ENCODE results near the gene CTNNA1.
"Not testable (repeated sequence)": the region's sequence is repeated elsewhere in the genome, so short reads cannot be mapped to it uniquely, and the experiment has no call there.

CTNNA1 gene

DNA sequence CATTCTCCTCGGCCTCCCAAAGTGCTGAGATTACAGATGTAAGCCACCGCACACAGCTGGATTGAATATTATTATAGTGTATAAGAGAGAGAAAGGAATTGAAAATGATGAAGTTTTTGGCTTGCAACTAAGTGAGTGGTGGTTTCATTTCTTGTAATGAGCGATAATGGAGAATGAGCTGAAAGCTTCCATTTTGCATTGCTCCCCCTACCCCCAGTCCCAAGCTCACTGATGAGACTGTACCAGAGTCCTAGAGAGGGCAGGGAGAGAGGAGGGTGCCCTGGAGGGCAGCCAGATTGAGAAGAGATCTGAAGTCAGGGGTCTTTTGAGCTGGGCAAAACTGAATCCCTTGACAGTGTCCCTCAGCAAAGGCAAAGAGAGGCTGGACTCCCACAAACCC is 38.5 kb upstream of the CTNNA1 start:
- POLR2A ChIA-PET, result no interaction called here
- TF ChIP-seq, protein P1, sequence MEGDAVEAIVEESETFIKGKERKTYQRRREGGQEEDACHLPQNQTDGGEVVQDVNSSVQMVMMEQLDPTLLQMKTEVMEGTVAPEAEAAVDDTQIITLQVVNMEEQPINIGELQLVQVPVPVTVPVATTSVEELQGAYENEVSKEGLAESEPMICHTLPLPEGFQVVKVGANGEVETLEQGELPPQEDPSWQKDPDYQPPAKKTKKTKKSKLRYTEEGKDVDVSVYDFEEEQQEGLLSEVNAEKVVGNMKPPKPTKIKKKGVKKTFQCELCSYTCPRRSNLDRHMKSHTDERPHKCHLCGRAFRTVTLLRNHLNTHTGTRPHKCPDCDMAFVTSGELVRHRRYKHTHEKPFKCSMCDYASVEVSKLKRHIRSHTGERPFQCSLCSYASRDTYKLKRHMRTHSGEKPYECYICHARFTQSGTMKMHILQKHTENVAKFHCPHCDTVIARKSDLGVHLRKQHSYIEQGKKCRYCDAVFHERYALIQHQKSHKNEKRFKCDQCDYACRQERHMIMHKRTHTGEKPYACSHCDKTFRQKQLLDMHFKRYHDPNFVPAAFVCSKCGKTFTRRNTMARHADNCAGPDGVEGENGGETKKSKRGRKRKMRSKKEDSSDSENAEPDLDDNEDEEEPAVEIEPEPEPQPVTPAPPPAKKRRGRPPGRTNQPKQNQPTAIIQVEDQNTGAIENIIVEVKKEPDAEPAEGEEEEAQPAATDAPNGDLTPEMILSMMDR (IDR thresholded peaks at IDR 0.05; ENCODE audit: control extremely low read depth, extremely low read depth, low read depth, missing control alignments), result no peak
- DNase-seq (ENCODE audit: extremely low spot score), result no peak
- CTCF ChIA-PET, result interaction anchor here (0.8 to 1.3 kb wide), 4 partner anchors 8 to 75 kb away, joined by 3 to 6 read pairs (median 4); no protein-coding TSS in a partner anchor

DNA sequence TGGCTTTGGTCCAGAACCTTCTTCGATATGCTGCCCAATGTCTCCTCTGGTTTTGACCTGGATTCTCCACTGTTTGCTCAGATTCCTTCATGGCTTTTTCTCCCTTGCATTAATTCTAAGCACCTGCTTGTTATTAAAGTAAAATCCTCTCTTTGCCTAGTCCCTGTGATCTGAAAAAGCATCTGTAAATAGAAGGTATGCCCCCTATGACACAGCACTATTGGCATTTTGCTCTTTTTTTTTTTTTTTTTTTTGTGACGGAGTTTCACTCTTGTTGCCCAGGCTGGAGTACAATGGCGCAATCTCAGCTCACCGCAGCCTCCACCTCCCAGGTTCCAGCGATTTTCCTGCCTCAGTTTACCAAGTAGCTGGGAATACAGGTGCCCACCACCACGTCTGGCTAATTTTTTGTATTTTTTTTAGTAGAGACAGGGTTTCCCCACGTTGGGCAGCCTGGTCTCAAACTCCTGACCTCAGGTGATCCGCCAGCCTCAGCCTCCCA is 37.2 kb upstream of the CTNNA1 start:
- CTCF ChIA-PET, result interaction anchor here (1.2 to 1.3 kb wide), 2 partner anchors 10 to 73 kb away, joined by 3 to 6 read pairs; no protein-coding TSS in a partner anchor
- DNase-seq (ENCODE audit: extremely low spot score); POLR2A ChIA-PET: not testable (repeated sequence)

DNA sequence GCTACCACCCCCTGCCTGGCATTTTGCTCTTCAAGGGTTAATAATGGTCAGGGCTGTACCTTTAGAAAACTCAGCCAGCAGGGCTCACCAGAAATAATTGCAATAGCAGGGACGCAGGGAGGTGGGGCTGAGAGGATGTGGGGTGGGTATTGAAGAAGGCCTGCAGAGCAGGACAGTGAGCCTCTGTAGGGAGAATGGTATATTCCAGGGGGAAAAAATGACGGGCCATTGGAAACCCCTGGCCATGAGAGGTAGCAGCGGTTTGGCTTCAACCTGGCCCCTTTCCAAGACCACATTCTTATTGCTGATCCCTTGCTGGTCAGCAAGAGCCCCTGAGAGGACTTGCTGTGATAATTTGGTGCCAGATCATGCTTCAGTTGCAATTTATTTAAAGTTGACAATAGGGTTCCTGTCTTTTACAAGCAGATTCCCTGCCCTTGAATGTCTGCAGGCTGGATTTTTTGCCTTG is 36.7 kb upstream of the CTNNA1 start:
- ChIA-PET POLR2A (no interaction called here), CTCF (no interaction called here)
- TF ChIP-seq, protein P1 (IDR thresholded peaks at IDR 0.05; ENCODE audit: control extremely low read depth, extremely low read depth, low read depth, missing control alignments), result no peak
- DNase-seq (ENCODE audit: extremely low spot score), result no peak

DNA sequence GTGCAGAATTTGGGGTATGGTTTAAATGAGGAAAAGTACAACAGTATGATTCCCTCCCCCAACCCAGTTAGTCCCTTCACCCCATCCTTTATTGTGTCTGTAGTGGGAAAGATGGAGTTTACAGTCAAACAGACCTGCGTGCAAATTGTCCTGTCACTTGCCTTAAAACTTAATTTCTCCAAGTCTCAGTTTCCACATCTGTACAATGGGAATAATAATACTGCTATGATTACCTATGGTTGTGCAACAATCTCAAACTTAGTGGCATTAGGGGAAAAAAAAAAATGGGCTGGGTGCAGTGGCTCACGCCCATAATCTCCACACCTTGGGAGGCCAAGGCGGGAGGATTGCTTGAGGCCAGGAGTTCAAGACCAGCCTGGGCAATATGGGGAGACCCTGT is 35.8 kb upstream of the CTNNA1 start:
- TF ChIP-seq, protein P1 (IDR thresholded peaks at IDR 0.05; ENCODE audit: control extremely low read depth, extremely low read depth, low read depth, missing control alignments), result no peak
- ChIA-PET CTCF (no interaction called here), POLR2A (no interaction called here)
- no peak for DNase-seq (ENCODE audit: extremely low spot score)

DNA sequence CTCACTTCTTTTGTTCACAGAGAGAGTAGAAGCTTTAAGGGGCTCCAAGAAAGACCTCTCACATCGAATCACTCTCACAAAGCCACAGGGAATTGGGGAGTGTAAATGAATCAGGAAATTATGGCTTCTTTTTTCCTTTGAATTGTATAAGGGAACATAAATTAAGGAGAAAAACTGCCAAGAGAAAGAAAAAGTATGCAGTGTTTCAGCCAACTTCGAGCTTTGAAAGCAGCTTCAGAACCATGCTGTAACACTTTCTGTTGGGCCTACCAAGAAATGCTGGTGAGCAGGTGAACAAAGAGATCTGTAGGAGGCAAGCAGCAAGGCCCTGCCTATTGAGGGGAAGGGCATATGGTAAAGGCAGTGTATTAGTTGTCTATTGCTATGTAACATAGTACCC is 33.4 kb upstream of the CTNNA1 start:
- ChIA-PET CTCF (interaction anchor here (1.0 kb wide), 1 partner anchor 45 kb away, joined by 3 read pairs; no protein-coding TSS in a partner anchor), POLR2A (no interaction called here)
- DNase-seq (ENCODE audit: extremely low spot score), result no peak
- TF ChIP-seq, protein P1 (IDR thresholded peaks at IDR 0.05; ENCODE audit: control extremely low read depth, extremely low read depth, low read depth, missing control alignments), result no peak

DNA sequence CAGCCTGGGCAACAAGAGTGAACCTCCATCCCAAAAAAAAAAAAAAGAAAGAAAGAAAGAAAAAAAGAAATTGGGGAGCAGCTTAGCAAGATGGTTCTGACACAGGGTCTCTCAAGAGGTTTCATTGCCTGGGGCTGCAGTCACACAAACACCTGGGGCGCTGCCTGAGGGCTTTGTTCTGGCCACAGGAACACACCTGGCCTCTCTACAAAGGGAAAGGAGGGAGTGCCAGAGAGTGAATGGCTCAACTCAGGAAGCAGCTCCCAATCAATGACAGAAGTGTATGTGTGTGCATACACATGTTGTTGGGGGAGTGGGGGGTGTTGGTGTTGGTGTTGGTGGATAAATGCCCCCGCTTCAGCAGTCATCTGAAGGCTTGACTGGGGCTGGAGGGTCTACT is 32.4 kb upstream of the CTNNA1 start:
- TF ChIP-seq, protein P1 (IDR thresholded peaks at IDR 0.05; ENCODE audit: control extremely low read depth, extremely low read depth, low read depth, missing control alignments), result no peak
- CTCF ChIA-PET, result no interaction called here
- POLR2A ChIA-PET, result no interaction called here
- no peak for DNase-seq (ENCODE audit: extremely low spot score)

DNA sequence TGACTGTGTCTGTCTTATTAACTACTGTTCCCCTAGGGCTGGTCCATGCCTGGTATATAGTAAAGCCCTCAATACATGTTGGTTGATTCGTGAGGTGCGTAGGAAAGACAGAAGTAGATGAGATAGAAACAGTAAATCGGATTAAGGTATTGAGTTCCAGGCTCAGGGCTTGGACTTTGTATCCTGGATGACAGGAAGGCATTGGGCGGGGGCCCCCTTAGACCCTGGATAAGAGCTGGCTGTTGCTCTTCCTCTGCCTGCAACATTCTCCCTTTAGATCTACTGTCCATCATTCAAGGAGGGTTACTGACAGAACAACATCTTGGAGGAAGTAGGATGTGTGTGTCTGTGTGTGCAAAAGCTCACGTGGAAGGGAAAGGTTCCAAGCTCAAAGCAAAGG is 31.2 kb upstream of the CTNNA1 start:
- no peak for DNase-seq (ENCODE audit: extremely low spot score)
- POLR2A ChIA-PET, result interaction anchor here (0.5 kb wide), 1 partner anchor 840 kb away, joined by 4 read pairs; no protein-coding TSS in a partner anchor
- TF ChIP-seq, protein P1 (IDR thresholded peaks at IDR 0.05; ENCODE audit: control extremely low read depth, extremely low read depth, low read depth, missing control alignments), result no peak
- CTCF ChIA-PET, result no interaction called here

Measured in GM10248 (cell line).